Stimulated activated naive CD8-positive, alpha-beta T cell treated with anti-CD3 and anti-CD28 coated beads, Interleukin-15, Interleukin-2, amounts not matched to agents 100 U/mL and 50 U/mL, for 24 hours (primary cell): ENCODE measurements around the gene TASP1.
"Not testable (repeated sequence)": the region's sequence is repeated elsewhere in the genome, so short reads cannot be mapped to it uniquely, and the experiment has no call there.

Experiments used
- ATAC-seq: fragments of 150-1000 bp; cut with Tn5 transposase; one replicate; pipeline ENCODE4 v1.10.0; 2021
- DNase-seq: peaks from one replicate; pipeline ENCODE4 v3.0.0; 2021

The TASP1 gene

DNA sequence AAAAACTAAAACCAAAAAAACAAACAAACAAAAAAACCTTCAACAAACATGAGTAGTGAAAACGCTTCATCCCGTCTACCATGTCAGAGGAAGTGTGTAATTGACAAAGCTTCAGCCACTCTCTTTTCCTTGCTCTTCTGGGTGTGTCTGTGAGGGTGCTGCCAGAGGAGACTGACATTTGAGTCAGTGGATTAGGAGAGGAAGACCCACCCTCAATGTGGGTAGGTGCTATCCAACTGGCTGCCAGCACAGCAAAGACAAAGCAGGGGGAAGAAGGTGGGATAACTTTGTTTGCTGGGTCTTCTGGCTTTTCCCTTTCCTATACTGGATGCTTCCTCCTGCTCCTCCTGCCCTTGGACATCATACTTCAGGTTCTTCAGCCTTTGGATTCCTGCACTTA, 145.6 kb downstream of the TASP1 start:
- no peak for DNase-seq

DNA sequence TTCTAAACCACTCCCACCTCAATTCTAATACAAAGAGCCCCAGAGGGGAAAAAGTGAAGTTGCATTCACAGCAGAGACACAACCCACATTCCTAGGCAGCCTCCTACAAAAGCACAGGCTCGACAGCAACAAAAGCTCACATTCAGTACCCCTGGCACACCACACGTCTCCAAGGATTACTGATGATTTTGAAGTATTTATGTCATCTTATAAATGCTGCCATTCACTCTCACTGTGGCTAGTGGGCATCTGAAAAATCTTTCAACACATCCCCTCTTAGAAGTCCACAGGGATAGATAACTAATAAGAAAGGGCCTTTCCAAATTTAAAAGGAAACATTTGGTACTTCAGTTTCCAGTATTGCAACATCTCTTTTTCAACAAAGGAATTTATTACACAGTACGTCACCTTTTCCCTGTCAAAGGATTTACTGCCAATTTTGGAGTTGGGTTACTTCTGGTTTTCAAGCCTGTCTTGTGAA, 146.7 kb downstream of the TASP1 start:
- ATAC-seq (no peak), DNase-seq (no peak)

More for the DNA sequence above, 145.6 kb downstream of the TASP1 start:
- ATAC-seq: no peak

DNA sequence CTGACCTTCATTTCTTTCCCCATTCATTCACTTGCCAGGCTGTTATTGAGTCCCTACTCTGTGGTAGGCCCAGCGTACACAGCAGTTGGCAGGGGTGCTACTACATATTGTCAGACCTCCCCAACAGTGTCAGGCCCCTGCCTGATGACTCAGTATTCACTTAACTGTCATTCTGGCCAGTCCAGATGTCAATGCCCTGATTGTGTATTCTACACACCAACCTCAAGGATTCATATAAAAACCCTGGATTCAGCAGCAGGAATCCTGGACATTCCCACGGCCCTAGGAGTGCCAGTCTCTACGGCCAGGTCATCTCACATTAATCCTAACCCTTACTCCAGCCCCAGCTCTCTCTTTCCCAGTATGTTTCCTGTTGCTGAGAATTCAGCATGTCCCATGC, 151.5 kb downstream of the TASP1 start:
- ATAC-seq: no peak
- DNase-seq: no peak

DNA sequence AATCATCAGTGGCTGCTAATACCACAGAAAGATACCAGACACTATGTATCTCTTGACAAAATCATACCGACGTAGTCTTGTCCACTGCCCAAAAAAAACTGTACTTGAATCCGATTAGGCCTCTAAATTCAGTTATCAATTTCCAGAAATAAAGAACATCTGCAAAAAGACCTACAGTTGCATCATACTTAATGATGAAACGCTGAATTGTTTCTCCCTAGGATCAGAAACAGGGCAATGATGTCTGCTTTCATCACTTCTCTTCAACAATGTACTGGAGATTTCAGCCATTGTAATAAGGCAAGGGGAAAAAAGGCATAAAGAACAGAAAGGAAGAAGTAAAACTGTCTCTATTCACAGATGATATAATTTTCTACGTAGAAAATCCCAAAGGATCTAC, 152.0 kb downstream of the TASP1 start:
- ATAC-seq (no peak), DNase-seq (no peak)

DNA sequence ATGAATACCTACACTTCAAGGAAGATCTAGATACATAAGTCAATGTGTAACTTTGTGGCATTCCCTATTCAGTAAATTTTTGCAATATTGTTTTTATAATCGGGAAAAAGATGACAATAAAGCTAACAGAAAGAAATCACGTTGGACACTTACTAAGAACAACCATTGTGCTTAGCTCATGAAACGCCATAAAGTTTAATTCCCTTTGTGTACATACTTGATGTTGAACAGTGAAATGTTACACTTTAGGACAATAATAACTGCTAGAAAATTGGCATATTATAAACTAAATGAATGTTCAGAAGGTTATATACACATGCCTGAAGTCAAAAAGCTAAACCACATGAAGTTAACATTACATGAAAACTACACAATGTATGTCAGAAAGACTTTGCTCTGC, 153.2 kb downstream of the TASP1 start:
- DNase-seq (no peak), ATAC-seq (no peak)

DNA sequence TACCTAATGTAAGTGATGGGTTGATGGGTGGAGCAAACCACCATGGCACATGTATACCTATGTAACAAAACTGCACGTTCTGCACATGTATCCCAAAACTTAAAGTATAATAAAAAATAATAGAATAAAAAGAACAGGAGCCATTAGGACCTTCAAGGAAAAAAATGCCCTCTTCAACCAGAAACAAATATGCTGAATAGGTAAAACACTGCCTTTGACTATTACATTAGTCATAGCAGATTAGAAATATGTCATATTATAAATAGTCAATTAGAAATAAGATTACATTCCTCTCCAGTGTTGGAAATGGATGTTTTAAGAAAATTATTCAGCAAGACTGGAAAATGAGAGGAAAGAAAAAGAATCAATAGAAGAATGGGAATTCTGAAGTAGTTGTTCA, 153.7 kb downstream of the TASP1 start:
- ATAC-seq, DNase-seq: not testable (repeated sequence)

DNA sequence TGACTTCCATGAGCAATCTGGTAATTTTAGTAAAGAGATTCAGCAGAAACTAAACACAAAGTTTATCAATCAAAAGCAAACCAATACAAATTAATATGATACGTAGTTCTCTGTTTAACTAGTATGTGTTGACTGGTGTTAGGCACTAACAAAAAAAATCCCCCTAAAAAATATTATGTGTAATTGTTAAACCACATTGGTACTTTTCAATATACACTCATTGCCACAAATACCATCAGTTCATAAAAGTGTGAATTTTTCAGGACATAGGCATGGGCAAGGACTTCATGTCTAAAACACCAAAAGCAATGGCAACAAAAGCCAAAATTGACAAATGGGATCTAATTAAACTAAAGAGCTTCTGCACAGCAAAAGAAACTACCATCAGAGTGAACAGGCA, 155.3 kb downstream of the TASP1 start:
- ATAC-seq, DNase-seq: not testable (repeated sequence)

DNA sequence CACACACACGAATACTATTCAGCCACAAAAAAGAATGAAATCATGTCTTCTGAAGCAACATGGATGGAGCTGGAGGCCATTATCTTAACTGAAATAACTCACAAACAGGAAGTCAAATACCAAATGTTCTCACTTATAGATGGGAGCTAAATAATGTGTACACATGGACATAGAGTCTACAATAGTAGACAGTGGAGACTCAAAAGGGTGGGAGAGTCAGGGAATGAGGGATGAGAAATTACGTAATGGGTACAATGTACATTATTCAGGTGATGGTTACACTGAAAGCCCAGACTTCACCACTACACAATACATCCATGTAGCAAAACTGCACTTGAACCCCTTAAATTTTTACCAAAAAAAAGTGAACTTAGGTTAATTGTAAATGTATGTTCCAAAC, 160.4 kb downstream of the TASP1 start:
- no peak for DNase-seq
- no peak for ATAC-seq

DNA sequence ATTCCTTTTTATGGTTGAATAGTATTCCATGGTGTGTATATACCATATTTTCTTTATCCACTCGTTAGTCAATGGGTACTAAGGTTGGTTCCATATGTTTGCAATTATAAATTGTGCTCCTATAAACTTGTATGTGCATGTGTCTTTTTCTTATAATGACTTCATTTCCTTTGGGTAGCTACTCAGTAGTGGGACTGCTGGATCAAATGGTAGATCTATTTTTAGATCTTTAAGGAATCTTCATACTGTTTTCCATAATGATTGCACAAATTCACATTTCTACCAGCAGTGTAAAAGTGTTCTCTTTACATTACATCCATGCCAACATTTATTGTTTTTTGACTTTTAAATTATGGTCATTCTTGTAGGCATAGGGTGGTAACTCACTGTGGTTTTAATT, 164.3 kb downstream of the TASP1 start:
- ATAC-seq (no peak), DNase-seq (no peak)

DNA sequence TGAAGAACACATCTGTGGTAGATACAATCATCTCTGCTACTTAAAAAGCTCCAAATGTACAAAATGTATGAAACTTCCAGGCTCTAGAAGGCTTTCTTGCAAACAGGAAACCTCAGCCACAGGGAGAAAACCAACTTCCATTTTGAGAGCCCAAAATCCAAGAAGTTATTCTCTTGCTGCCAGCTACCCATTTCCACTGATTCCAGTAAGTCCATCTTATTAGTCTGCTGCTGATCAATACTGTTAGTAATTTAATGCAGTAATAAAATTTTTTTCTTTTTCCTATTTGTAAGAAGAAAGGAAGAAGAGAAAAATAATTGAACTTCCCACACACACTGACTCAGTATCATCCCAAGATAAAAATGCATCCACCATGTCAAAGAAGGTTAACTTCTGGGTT, 169.5 kb downstream of the TASP1 start:
- no peak for DNase-seq
- no peak for ATAC-seq

DNA sequence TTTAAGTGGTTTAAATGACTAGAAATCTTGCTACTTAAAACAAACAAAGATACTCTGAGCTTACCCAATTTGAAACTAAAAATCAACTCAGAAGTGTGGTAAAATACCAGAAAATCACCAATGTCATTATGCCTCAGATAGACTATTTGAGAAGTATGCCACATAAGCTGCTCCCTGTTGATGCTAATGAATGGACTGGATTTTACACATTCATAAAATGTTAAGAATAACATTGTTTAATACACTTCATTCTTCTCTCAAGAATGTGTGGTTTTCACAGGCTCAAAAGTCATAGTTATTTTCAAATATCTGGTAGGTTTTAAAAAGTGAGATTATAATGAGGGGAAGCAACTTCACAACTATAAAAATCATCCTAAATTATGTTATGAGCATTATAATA, 170.6 kb downstream of the TASP1 start:
- DNase-seq (no peak), ATAC-seq (no peak)

DNA sequence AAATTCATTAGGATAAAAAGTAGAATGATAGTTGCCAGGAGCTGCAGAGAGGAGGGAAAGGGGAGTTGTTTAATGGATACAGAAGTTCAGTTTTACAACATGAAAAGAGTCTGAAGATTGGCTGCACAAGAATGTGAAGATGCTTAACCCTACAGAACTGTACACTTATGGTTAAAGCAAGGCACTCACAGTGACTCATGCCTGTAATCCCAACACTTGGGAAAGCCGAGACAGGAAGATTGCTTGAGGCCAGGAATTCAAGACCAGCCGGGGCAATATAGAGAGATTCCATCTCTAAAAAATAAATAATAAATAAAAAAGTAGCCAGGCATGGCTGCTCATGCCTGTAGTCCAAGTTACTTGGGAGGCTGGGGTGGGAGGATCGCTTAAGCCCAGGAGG, 174.0 kb downstream of the TASP1 start:
- no peak for DNase-seq
- ATAC-seq: no peak

DNA sequence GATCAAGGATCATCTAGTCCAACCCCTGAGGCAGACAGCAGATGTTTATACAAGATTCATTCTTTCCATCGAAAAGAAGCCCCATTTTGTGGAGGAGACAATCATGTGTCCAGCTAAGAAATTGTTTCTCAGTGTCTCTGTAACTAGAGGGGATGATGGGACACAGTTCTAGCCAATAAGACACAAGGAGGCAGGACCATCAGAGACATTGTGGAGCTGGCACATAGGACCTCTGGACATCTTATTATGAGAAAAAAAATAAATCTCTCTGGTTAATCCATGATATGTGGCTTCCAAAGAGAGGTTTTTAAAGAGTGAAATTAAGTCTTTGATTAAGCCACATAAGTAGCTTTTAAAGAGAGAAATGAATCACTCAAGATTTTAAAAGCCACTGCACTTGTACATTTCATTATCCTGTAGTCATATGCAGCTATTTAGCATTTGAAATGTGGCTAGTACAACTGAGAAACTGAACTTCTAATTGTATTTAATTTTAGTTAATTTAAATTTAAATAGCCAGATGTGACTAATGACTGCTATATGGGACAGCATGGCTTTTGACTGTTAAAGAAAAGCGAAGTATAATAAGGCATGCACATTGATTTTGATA, 176.8 kb downstream of the TASP1 start:
- ATAC-seq (no peak), DNase-seq (no peak)

DNA sequence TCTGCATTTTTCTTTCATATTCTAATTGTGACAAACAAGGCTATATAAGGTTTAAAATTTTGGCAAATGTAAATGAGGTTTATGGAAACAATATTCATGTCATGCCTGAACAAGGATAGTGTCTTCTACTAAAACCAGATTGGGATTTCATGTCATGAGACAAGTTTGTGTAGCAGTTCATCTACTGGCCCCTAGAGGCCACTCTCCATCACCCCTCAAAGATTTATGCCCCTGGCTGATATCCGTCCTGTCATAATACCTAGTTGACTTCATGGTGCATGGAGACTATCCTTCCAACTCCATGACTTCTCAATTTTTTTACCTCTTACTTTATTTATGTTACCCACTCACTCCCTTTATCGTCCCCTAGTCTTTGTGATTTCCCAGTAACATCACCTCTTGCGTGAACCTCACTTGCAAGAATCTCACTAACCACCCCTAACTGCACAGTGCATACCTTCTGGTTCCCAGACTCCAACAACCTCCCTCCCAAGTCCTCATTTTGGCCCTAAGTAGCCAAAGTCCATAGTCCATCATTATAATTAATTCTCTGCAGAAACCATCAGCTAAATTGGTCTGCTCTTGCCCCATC, 179.8 kb downstream of the TASP1 start:
- ATAC-seq (peak; percentile 23), DNase-seq (peak; percentile 12)

DNA sequence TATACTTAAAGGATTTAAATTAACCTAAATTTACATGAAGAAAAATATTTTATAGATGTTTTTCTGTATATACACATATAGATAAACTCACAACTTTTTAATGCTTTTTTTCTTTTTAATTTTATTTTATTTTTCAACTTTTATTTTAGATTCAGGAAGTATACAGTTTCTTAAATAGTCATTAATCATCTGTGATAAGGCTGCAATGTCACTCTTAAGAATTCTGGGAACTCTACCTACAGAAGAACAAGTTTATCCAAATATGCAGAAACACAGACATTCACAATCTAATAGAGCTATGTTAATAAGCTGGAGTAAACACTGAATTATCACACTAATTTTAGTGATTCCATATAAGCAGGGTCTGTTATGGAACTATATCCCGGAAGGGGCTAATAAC, 181.2 kb downstream of the TASP1 start:
- no peak for DNase-seq

DNA sequence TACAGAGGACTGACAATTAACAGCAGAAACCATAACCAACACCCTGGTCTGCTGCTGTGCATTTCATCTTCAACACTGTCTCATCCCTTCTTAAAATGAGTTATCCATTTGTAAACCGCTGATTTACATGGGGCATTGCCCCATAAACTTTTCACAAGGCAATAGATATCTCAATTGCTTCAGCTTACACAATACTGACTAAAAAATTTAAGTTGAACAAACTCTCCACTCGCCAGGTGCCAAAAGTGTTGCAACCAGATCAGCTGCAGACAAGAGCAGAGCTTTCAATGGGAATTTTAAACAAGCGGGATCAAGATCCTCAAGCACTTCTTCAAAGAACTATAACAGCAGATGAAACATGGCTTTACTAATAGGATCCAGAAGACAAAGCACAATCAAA, 183.0 kb downstream of the TASP1 start:
- no peak for ATAC-seq
- DNase-seq: no peak

More for the DNA sequence above, 181.2 kb downstream of the TASP1 start:
- no peak for ATAC-seq

DNA sequence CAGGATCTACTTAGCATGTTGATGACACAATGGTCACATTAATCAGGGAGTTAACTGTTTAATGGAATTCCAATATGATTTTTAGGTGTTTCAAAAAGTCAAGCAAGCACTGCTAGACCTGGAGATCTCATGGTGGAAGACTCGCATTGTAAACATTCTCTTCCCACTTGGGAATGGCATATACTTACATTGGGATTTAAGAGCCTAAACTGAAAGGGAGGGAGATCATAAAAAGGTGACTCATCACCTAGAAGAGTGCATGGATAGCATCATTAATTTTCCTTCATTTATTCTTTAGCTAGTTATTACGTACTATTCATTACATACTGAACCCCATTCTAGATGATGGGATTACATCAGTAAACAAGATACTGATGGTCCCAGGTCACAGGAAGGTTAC, 185.4 kb downstream of the TASP1 start:
- DNase-seq (no peak), ATAC-seq (no peak)

DNA sequence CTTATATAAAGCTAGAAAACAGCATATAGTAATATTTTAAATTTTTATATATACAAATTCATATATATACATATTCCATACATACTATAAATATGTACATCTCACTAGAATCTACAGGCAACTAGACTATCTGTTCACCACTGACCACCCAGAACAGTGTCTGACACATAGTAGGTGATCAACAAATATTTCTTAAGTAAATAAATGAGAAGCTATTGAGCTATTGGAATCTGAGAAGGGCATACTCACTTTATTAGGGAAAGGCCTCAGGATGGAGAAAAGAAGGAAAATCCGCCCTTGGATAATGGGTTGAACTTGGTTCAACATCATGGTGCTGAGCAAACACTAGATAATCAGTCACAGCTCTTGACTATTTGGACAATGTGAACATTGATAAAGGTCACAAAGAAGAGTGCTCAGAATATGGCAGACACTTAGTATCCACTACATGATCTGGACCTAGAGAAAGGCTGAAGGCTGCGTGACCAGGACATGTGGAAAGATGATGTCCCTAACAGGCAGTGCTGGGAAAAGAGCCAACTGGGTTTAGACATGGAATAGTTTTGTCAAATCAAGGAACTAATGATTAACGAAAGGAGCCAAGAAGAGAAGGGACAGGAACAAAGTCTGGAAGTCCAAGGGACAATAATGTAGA, 186.1 kb downstream of the TASP1 start:
- ATAC-seq (no peak), DNase-seq (no peak)

DNA sequence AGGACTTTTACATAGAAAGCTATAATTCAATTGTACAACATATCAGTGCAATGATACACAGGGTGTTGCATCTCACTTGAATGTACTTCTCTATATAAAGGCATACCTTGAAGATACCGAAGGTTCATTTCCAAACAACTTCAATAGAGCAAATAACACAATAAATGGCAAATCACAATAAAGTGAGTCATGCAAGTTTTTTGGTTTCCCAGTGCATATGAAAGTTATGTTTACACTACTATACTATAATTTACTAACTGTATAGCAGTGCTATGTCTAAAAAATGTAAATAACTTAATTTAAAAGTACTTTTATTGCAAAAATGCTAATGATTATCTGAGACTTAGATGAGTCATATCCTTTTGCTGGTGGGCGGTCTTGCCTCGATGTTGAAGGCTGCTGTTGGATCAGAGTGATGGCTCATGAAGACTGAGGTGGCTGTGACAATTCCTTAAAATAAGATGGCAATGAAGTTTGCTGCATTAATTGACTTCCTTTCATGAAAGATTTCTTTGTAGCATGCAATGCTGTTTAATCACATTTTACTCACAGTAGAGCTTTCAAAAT, 188.8 kb downstream of the TASP1 start:
- ATAC-seq (no peak), DNase-seq (no peak)

DNA sequence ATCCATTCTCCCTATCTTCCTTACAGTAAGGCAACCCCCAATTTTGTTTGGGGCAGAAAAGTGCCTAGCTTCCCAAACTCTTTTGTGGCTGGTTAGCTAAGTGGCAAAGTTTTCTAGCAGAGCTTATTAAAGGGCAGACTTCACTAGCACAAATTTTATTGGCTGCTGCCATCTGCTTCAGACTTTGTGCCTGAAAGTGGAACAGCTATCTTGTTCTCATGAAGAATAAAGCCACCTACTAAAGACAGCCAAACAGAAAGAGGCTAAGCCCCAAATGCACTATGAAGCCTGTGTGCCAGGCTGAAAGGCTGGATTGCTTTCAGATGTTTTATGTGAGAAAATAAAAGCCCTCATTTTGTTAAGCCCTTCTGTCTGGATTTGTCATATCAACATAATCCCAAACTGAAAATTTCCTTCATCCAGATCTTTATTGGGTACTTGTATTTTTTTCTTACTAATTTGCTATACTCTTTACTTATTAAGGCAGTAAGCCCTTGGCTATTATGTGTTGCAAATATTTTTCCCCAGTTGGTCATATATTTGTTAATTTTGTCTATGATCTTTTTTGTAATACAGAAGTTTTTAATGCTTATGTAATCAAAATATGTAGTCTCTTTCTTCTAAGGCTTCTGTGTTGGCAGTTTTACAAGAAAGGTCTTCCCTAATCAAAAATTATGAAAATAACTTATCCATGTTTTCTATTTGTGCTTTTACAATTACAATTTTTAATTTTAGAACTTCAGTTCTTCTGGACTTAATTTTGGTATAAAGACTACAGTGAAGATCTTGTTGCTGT, 191.1 kb downstream of the TASP1 start:
- ATAC-seq (no peak), DNase-seq (no peak)

DNA sequence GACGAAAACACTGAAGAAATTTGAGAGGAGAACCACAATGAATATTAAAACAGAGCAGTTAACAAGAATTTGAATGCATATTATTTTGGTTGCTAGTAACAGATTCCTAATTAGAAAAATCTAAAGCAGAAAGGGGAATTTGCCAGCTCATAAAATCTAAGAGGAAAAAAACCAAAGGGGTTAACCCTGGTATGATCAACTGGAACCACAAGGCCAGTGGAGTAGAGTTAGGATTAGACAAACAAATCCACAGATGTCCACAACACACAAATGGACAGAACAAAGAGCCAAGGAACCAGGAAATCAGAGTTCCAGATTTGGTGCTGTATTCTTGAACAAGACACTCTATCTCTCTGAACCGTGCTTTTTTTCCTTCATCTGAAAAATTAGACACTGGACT, 195.0 kb downstream of the TASP1 start:
- DNase-seq (no peak), ATAC-seq (no peak)

DNA sequence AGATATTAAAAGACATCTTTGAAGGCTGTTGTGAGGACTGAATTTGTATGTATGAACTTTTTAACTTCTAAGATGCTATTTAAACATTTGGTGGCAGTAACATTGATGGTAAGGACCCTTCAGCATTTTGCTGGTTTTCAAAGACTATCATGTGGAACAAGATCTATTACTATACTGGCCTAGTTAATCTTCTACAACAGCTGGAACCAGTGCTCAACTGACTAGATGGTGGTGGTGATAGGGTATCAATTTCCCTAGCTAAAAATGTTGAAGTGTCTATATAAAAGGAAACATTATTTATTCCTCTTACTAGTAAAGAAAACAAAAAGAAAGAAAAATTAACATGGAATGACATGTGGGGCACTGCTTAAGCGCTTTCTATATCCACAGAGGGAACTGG, 195.7 kb downstream of the TASP1 start:
- DNase-seq (no peak), ATAC-seq (no peak)

DNA sequence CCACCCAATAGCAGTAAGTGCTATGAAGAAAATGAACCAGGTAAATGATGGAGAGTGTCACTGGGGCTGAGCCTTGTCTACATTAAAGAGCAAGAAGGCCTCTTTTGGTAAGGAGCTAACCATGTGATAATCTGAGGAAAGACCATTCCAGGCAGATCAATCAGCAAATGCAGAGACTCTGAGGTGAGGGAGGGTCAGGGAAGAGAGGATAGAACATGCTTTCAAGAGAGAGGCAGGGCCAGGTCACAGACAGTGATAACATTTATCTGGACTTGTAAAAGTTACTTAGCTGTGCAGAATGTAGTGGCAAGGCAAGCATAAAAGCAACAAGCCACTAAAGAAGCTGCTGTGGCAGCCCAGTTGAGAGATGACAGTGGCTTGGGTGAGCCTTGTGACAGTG, 197.3 kb downstream of the TASP1 start:
- ATAC-seq: no peak
- no peak for DNase-seq
